Common myeloid progenitor, CD34-positive (primary cell): ENCODE measurements around the gene TBCD.

Experiments used
- CTCF ChIA-PET: fragments of 350-600 bp; sonication (Branson Sonifier 250); formaldehyde crosslinking; loops from one replicate; lab custom pipeline; 2021; ENCODE audit warnings: antibody characterized with exemption; lab: Charles Lee
- POLR2A ChIA-PET: fragments of 350-600 bp; sonication (Branson Sonifier 250); formaldehyde crosslinking; loops from one replicate; lab custom pipeline; 2021; ENCODE audit warnings: antibody characterized with exemption; lab: Charles Lee
- DNase-seq, 3 donors: peaks; one replicate each; pipeline versions ENCODE4 v3.0.0 to v3.0.0-alpha.2; 2013
- H3K27ac ChIP-seq, 2 experiments: 1 replicate in 1 of 2; 2 replicates in 1 of 2; pipeline ENCODE4 v1.7.0; 2013; ENCODE audit warnings: inconsistent platforms in 2 of 2, low read length in 2 of 2, mild to moderate bottlenecking in 2 of 2, low read depth in 1 of 2, moderate library complexity in 1 of 2; ENCODE audit not compliant: severe bottlenecking in 2 of 2, insufficient read depth in 1 of 2, poor library complexity in 1 of 2
- H3K27me3 ChIP-seq, 5 experiments: replicated peaks in 2 of 5; 1 replicate in 3 of 5; 2 replicates in 2 of 5; pipeline versions ENCODE4 v1.6.1 to v1.7.0; 2013; ENCODE audit warnings: low read length in 4 of 5, mild to moderate bottlenecking in 2 of 5, moderate library complexity in 2 of 5, inconsistent platforms in 1 of 5; ENCODE audit not compliant: insufficient read depth in 5 of 5, control insufficient read depth in 4 of 5
- H3K36me3 ChIP-seq, 4 experiments: 1 replicate in 2 of 4; 2 replicates in 2 of 4; pipeline versions ENCODE4 v1.6.1 to v1.7.0; 2013; ENCODE audit warnings: low read length in 3 of 4, control low read depth in 1 of 4, mild to moderate bottlenecking in 1 of 4; ENCODE audit not compliant: control insufficient read depth in 4 of 4, insufficient read depth in 4 of 4
- H3K4me1 ChIP-seq, 4 experiments: 1 replicate in 3 of 4; 2 replicates in 1 of 4; pipeline versions ENCODE4 v1.6.1 to v1.7.1; 2013; ENCODE audit warnings: low read length in 3 of 4, mild to moderate bottlenecking in 3 of 4, control low read depth in 1 of 4, inconsistent platforms in 1 of 4, moderate library complexity in 1 of 4; ENCODE audit not compliant: control insufficient read depth in 4 of 4, insufficient read depth in 4 of 4; ENCODE audit errors: control extremely low read depth in 1 of 4
- H3K4me3 ChIP-seq, 7 experiments: 1 replicate in 4 of 7; 2 replicates in 3 of 7; pipeline versions ENCODE4 v1.5.1 to v1.7.0; 2013; ENCODE audit warnings: mild to moderate bottlenecking in 7 of 7, low read length in 6 of 7, moderate library complexity in 6 of 7, inconsistent platforms in 2 of 7, low read depth in 2 of 7, control low read depth in 1 of 7; ENCODE audit not compliant: insufficient read depth in 4 of 7, control insufficient read depth in 1 of 7; ENCODE audit errors: extremely low read depth in 1 of 7
- H3K9me3 ChIP-seq, 5 experiments: 1 replicate in 4 of 5; 2 replicates in 1 of 5; pipeline versions ENCODE4 v1.6.1 to v1.7.1; 2013; ENCODE audit warnings: low read length in 4 of 5, mild to moderate bottlenecking in 2 of 5, inconsistent platforms in 1 of 5, low read depth in 1 of 5, moderate library complexity in 1 of 5; ENCODE audit not compliant: control insufficient read depth in 4 of 5, insufficient read depth in 2 of 5; ENCODE audit errors: control extremely low read depth in 1 of 5
- WGBS: methylation state at CpG from one replicate; pipeline ENCODE4 v1.1.5; 2013; ENCODE audit not compliant: insufficient coverage; 5-methylcytosine and 5-hydroxymethylcytosine counted together

The TBCD gene

GRCh38 chr17:82926716-82927115 is 174.9 kb downstream of the TBCD start:
- Histone ChIP-seq H3K27ac (no peak overlapping the region), H3K9me3 (no peaks in the 10 kb centered on the region), H3K4me3 (no peak overlapping the region), H3K36me3 (peaks cover 5 to 85% (median 49%) of the 10 kb centered on the region in 4 experiments), H3K4me1 (no peaks in the 10 kb centered on the region), H3K27me3 (no peaks in the 10 kb centered on the region)
- over 99% methylated on average over 15 of the region's 18 CpGs for WGBS
- DNase-seq, result no peak
- CTCF ChIA-PET, result interaction anchor here (2.5 kb wide), 1 partner anchor 13 kb away, joined by 10 read pairs; no protein-coding TSS in a partner anchor
- POLR2A ChIA-PET, result no interaction called here

GRCh38 chr17:82927311-82927660 is 175.4 kb downstream of the TBCD start:
- no peak for DNase-seq
- Histone ChIP-seq H3K27me3 (no peaks in the 10 kb centered on the region), H3K27ac (no peak overlapping the region), H3K9me3 (no peaks in the 10 kb centered on the region), H3K36me3 (peaks cover 5 to 89% (median 53%) of the 10 kb centered on the region in 4 experiments), H3K4me1 (no peaks in the 10 kb centered on the region), H3K4me3 (no peak overlapping the region)
- ChIA-PET CTCF (interaction anchor here (2.5 kb wide), 1 partner anchor 13 kb away, joined by 10 read pairs; no protein-coding TSS in a partner anchor), POLR2A (no interaction called here)
- WGBS, result 97% methylated on average over 13 of the region's 17 CpGs

DNA sequence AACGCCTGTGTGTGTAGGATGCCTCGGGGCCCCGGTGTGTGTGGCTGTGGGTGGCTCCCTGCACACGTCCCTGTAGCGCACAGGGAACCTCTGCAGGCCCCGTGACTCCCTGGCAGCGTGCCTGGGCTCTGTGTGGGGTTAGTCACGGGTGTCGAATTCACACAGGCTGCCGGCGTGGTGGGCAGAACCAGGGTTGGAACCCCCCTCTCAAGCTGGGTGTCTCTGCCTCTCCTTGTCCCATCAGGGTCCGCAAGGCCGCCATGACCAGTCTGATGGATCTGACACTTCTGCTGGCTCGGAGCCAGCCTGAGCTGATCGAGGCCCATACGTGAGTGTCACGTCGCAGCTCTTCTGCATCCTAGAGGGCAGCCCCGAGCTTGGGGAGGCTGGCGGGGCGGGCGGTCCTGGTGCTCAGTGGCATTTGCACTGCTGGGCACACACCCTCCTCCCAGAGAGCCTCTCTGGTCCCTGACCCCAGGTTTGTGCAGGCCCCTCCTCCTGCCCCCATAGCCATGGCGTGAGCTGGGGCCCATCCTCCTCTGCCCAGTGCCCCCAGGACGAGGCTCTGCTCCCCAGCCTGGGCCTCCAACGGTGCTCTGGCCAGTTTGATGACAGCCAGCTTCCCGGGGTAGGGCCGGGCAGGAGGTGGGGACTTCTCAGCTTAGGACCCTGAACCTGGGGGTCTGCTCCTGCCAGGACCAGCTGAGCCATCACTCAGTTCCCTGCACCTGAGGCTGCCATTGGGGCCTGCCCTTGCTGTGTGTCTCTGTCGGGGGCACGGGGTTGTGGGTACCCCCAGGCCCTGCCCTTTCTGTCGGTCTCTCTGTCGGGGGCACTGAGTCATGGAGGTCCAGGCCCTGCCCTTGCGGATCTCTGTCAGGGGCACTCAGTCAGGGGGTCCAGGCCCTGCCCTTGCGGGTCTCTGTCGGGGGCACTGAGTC is 176.1 kb downstream of the TBCD start:
- Histone ChIP-seq H3K27me3 (no peaks in the 10 kb centered on the region), H3K4me1 (no peaks in the 10 kb centered on the region), H3K9me3 (no peaks in the 10 kb centered on the region), H3K27ac (no peak overlapping the region), H3K36me3 (peaks cover 5 to 91% (median 56%) of the 10 kb centered on the region in 4 experiments), H3K4me3 (no peak overlapping the region)
- ChIA-PET CTCF (interaction anchor here (2.5 kb wide), 1 partner anchor 14 kb away, joined by 10 read pairs; no protein-coding TSS in a partner anchor), POLR2A (no interaction called here)
- DNase-seq, result no peak
- WGBS, result 97% methylated on average over 32 of the region's 34 CpGs

DNA sequence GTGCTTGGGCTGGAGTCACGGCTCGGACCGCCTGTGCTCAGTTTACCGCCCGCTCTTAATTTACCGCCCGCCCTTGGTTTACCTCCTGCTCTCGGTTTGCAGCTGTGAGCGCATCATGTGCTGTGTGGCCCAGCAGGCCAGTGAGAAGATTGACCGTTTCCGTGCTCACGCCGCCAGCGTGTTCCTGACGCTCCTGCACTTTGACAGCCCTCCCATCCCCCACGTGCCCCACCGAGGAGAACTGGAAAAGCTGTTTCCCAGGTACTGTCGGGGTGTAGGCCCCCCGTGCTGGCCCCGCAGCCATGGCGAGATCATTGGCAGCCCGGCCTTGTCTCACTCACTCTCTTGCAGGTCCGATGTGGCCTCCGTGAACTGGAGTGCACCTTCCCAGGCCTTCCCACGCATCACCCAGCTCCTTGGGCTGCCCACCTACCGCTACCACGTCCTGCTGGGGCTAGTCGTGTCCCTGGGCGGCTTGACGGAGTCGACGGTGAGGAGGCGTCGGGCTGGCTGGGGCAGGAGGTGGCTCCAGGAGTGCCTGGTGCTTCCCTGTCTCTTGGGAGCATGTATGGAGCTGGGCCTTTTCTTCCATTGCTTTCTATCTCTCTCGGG is 177.3 kb downstream of the TBCD start:
- H3K4me1 ChIP-seq, result no peaks in the 10 kb centered on the region
- WGBS, result 98% methylated on average over 34 of the region's 35 CpGs
- ChIA-PET POLR2A (no interaction called here), CTCF (interaction anchor here (0.8 kb wide), 1 partner anchor 35 kb away, joined by 3 read pairs; no protein-coding TSS in a partner anchor)
- H3K27me3 ChIP-seq, result no peaks in the 10 kb centered on the region
- H3K9me3 ChIP-seq, result no peaks in the 10 kb centered on the region
- peaks cover 5 to 87% (median 55%) of the 10 kb centered on the region in 4 experiments for H3K36me3 ChIP-seq
- no peak for DNase-seq
- H3K27ac ChIP-seq, result no peak overlapping the region
- no peak overlapping the region for H3K4me3 ChIP-seq

- H3K9me3 ChIP-seq, result no peaks in the 10 kb centered on the region
- no peaks in the 10 kb centered on the region for H3K27me3 ChIP-seq
- H3K4me1 ChIP-seq, result no peaks in the 10 kb centered on the region
- 97% methylated on average over 9 of the region's 9 CpGs for WGBS
- ChIA-PET CTCF (interaction anchor here (0.8 kb wide), 1 partner anchor 34 kb away, joined by 3 read pairs; no protein-coding TSS in a partner anchor), POLR2A (no interaction called here)
- DNase-seq, result no peak
- no peak overlapping the region for H3K27ac ChIP-seq
- no peak overlapping the region for H3K4me3 ChIP-seq
- peaks cover 4 to 83% (median 54%) of the 10 kb centered on the region in 4 experiments for H3K36me3 ChIP-seq
These were observed 177.8 kb downstream of the TBCD start for GRCh38 chr17:82929676-82930042.

- H3K36me3 ChIP-seq, result peaks cover 2 to 77% (median 50%) of the 10 kb centered on the region in 4 experiments
- H3K4me1 ChIP-seq, result no peaks in the 10 kb centered on the region
- no peak overlapping the region for H3K4me3 ChIP-seq
- H3K27me3 ChIP-seq, result no peaks in the 10 kb centered on the region
- no peaks in the 10 kb centered on the region for H3K9me3 ChIP-seq
- POLR2A ChIA-PET, result no interaction called here
- H3K27ac ChIP-seq, result no peak overlapping the region
- 98% methylated on average over 51 of the region's 56 CpGs for WGBS
- CTCF ChIA-PET, result no interaction called here
- no peak for DNase-seq
These were observed 178.4 kb downstream of the TBCD start for GRCh38 chr17:82930043-82930923.
